Lower leg skin (tissue), 4 donors: ENCODE measurements around the gene CIAO3. TPM values are rescaled to one million over a fixed set of nuclear protein-coding genes. Genes with fewer than 3 reads are reported as not detected.

Source experiments
- DNase-seq, 2 donors: peaks; one replicate each; pipeline ENCODE4 v3.0.0-alpha.2; 2019; ENCODE audit warnings: low spot score in 2 of 2
- H3K4me3 ChIP-seq: fragments of 200-600 bp; sonication (generic); 2 replicates; pipeline ENCODE4 v1.5.1; 2017; ENCODE audit warnings: mild to moderate bottlenecking, low read depth; ENCODE audit not compliant: poor library complexity, severe bottlenecking
- POLR2A ChIP-seq, 2 donors: fragments of 450-650 bp; IDR thresholded peaks; one replicate each; pipeline ENCODE4 v1.6.1; 2016 to 2017; ENCODE audit warnings: antibody characterized with exemption in 2 of 2, mild to moderate bottlenecking in 1 of 2, moderate library complexity in 1 of 2
- WGBS, 2 donors: methylation state at CpG; one replicate each; pipeline ENCODE4 v1.1.5; 2018; 5-methylcytosine and 5-hydroxymethylcytosine counted together
- intact Hi-C: fragments of 100-400 bp; cut with DNase I; formaldehyde crosslinking; loops from one replicate; pipeline ENCODE4 v1.15.0; 2023; ENCODE audit warnings: low total_unique reads
- total RNA-seq, 4 donors: library from RNA; depleted of rRNA; stranded (reverse); fragments of >200 nt; gene quantifications; one replicate each; pipeline ENCODE4 v1.1.0, GENCODE V29; 2016
- TF ChIP-seq, protein P1 (sequence below), 3 donors: fragments of 450-650 bp; IDR thresholded peaks; one replicate each; pipeline ENCODE4 v1.5.1; 2016; ENCODE audit warnings: antibody characterized with exemption in 3 of 3, mild to moderate bottlenecking in 3 of 3, moderate library complexity in 2 of 3

Gene CIAO3
- total RNA-seq, 4 donors from 2014 or later, result 34.7 to 75.8 (median 42.2) TPM

DNA sequence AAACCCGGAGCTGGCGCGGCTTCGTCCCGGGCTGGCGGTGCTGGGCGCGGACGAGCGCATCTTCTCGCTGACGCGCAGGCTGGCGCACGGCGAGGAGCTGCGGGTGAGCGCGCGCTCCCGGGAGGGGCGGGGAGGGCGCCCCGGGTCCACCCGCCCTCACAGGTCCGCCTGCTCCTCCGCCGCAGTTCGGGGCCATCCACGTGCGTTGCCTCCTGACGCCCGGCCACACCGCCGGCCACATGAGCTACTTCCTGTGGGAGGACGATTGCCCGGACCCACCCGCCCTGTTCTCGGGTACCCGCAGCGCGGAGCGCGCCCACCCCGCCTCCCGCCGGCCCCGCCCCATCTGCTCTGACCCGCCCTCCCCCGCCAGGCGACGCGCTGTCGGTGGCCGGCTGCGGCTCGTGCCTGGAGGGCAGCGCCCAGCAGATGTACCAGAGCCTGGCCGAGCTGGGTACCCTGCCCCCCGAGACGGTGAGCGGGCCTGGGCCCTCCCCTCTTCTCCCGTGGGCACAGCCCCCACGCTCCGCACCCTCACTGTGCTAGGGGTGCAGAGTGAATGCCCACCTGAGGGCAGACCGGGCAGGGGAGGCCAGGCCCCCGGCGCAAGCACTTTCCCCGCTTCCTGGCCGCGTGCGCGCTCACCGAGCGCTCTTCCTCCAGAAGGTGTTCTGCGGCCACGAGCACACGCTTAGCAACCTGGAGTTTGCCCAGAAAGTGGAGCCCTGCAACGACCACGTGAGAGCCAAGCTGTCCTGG lies 12.5 kb downstream of the CIAO3 start:
- peak; percentile 45 to 93 for DNase-seq
- WGBS, 2 donors, result 0 to 3% methylated on average over 9 to 46 of the region's 80 CpGs
- intact Hi-C loops, result no loop called here
- H3K4me3 ChIP-seq, result no peak overlapping the region
- TF ChIP-seq, protein P1, sequence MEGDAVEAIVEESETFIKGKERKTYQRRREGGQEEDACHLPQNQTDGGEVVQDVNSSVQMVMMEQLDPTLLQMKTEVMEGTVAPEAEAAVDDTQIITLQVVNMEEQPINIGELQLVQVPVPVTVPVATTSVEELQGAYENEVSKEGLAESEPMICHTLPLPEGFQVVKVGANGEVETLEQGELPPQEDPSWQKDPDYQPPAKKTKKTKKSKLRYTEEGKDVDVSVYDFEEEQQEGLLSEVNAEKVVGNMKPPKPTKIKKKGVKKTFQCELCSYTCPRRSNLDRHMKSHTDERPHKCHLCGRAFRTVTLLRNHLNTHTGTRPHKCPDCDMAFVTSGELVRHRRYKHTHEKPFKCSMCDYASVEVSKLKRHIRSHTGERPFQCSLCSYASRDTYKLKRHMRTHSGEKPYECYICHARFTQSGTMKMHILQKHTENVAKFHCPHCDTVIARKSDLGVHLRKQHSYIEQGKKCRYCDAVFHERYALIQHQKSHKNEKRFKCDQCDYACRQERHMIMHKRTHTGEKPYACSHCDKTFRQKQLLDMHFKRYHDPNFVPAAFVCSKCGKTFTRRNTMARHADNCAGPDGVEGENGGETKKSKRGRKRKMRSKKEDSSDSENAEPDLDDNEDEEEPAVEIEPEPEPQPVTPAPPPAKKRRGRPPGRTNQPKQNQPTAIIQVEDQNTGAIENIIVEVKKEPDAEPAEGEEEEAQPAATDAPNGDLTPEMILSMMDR (IDR thresholded peaks at IDR 0.05), result no peak
- TF ChIP-seq POLR2A (IDR thresholded peaks at IDR 0.05), result no peak

DNA sequence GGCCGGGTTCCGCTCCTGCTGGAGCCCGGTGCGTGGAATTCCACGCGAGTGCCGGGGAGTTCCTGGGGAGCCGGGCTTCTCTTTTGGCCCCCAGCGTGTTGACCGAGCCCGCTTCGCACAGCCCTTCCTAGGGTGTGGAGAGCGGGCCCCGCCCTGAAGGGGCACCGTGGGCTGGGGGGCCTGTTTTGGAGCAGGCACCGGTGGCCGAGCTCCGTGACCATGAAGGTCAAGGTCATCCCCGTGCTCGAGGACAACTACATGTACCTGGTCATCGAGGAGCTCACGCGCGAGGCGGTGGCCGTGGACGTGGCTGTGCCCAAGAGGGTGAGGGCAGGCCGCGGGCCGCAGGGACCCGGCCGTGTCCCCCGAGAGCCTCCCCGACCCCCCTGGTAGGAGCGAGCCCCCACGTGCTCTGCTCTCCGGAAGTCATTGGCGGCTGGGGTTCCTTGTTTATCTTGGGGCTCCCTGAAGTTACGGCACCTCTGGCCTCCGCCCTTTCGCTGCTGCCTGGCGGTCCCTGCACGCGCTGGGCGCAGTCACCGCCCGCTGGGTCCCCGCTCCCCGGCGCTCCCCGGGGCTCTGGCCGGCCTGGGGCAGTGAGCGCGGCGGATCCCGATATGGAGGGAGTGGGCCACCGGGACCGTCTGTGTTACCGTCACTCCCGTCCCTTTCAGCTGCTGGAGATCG lies 13.4 kb downstream of the CIAO3 start:
- H3K4me3 ChIP-seq, result peak overlapping the region; percentile 18
- DNase-seq, result no peak
- intact Hi-C loops, result no loop called here
- WGBS, 2 donors, result 0 to 1% methylated on average over 26 to 39 of the region's 61 CpGs
- TF ChIP-seq, protein P1 (IDR thresholded peaks at IDR 0.05), result no peak
- TF ChIP-seq POLR2A (IDR thresholded peaks at IDR 0.05), result no peak

DNA sequence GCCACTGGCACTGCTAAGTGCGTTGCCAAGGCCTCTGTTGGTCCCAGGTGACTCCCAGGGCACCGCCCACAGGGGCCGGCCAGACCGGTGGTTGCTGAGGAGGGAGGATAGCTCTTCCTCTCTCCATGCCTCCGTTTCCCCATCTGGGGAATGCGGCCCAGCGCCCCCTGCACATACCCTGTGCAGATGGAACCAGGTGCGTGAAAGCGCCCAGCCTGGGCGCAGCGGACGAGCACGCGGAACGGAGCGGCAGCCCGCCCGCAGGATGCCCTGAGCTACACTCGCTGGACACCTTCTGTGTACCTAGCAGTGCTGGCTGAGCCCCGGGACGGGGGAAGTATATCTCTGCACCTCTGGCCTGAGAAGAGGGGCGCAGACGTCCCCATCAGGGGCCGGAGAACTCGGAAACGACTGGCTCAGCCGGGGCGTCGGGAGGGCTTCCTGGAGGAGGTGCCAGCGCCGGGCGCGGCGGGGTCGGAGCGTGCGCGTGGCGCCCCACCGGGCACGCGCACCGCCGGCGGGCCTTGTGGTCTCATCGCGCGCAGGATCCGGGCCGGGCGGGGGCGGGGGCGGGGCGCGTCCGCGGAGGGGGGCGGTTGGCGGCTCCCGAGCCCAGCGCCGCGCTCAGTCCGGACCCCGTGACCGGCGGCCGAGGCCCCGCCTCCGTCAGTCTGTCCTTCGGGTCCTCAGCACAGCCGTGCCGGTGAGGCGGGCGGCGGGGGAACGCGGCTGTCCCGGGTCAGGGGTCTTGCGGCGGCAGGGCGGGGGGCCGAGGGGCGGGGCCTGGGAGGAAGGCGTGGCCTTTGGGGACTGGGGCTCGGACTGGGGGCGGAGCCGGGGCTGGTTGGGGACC lies 14.1 kb downstream of the CIAO3 start, which contains the start of the genes CCDC78 and HAGHL:
CCDC78 (minus strand) TSS at position 6 of the 853 bp plus-strand sequence. CDS start 76 bp downstream, outside the sequence.
HAGHL (plus strand) TSS at position 669 of the 853 bp plus-strand sequence. CDS start 404 bp downstream, outside the sequence.
- 3 to 4% methylated on average over 15 to 42 of the region's 88 CpGs for WGBS, 2 donors
- TF ChIP-seq POLR2A (IDR thresholded peaks at IDR 0.05), result no peak
- intact Hi-C loops, result no loop called here
- peak in 1 of 2 donors; percentile 93 for DNase-seq
- peak within 1 kb of the TSS; percentile 18 for H3K4me3 ChIP-seq

DNA sequence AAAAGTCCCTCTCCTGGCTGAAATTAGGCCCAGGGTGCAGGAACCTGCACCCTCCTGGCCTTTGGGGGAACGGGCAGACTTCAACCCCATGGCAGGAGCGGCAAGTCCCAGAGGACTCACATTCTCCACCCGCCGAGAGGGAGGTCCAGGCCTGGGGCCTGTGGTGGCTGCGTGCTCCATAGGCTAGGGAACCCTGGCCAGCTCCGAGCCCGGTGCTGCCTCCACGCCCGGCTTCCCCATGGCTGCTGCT lies 14.7 kb downstream of the CIAO3 start:
- no peak overlapping the region for H3K4me3 ChIP-seq
- intact Hi-C loops, result no loop called here
- TF ChIP-seq, protein P1 (IDR thresholded peaks at IDR 0.05), result no peak
- TF ChIP-seq POLR2A (IDR thresholded peaks at IDR 0.05), result no peak
- DNase-seq, result no peak
- WGBS, 2 donors, result 14% methylated on average over 2 of the region's 9 CpGs; no CpG with 5 or more reads in 1 of the 2 donors

DNA sequence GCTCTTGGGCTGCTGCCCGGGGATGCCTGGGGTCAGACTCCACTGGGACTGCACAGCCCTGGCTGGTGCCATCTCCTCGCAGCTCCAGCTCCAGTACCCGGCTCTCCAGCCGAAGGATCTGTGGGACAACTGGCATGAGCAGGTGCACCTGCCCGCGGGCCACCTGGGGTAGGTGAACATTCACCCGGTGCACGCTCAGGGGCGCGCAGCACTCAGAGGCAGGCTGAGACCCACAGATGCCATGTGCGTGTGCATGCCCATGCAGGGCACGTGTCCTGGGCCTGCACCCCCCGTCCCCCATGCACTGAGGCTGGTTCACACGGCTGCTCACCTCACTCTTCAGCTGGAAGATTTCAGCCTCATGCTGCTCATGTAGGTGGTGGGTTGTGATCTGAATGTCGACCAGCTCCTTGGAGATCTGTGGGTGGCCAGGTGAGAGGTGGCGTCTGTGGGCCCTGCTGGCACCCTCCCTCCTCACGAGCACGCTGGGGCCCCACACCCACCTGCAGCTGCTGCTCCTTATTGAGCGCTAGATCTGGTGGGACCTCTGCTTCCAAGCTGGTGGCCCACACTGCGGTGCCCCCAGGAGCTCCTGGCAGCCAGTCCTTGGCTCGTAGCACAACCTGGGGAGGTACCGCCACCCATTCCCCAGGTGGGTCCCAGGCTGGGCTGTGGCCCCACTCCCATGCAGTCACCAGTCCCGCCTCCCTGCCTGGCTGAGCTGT lies 15.2 kb downstream of the CIAO3 start:
- intact Hi-C loops, result no loop called here
- DNase-seq, result no peak
- WGBS, 2 donors, result 52 to 57% methylated on average over 13 to 14 of the region's 23 CpGs
- no peak overlapping the region for H3K4me3 ChIP-seq
- TF ChIP-seq POLR2A (IDR thresholded peaks at IDR 0.05), result no peak
- TF ChIP-seq, protein P1 (IDR thresholded peaks at IDR 0.05), result no peak
